GM19468 (cell line): ENCODE results near the gene TPX2.

Experiments
- ATAC-seq: cut with Tn5 transposase; IDR thresholded peaks from one replicate; pipeline ENCODE4 v1.9.1; 2021; ENCODE audit warnings: mild to moderate bottlenecking, moderate library complexity, moderate number of reproducible peaks; ENCODE audit not compliant: unreplicated experiment; ENCODE audit errors: extremely low read depth

TPX2 gene

GRCh38 chr20:31758521-31758920 is 19.4 kb downstream of the TPX2 start:
- ATAC-seq: no peak

- ATAC-seq: no peak
Measured at GRCh38 chr20:31758991-31759390, 19.9 kb downstream of the TPX2 start.

- no peak for ATAC-seq
Measured at GRCh38 chr20:31759836-31760518, 20.9 kb downstream of the TPX2 start.

GRCh38 chr20:31760519-31761240 is 21.6 kb downstream of the TPX2 start:
- no peak for ATAC-seq

- ATAC-seq: no peak
Measured at GRCh38 chr20:31764641-31765305, 25.7 kb downstream of the TPX2 start.

- no peak for ATAC-seq
Measured at GRCh38 chr20:31767805-31768204, 28.7 kb downstream of the TPX2 start.

- ATAC-seq: no peak
Measured at GRCh38 chr20:31769681-31770080, 30.6 kb downstream of the TPX2 start.

- no peak for ATAC-seq
Measured at GRCh38 chr20:31770243-31770642, 31.2 kb downstream of the TPX2 start.

- ATAC-seq: no peak
Measured at GRCh38 chr20:31774408-31774807, 35.3 kb downstream of the TPX2 start.

- no peak for ATAC-seq
Measured at GRCh38 chr20:31780839-31781238, 41.7 kb downstream of the TPX2 start.

- no peak for ATAC-seq
Measured at GRCh38 chr20:31781945-31782344, 42.9 kb downstream of the TPX2 start.

- no peak for ATAC-seq
Measured at GRCh38 chr20:31784354-31785044, 45.4 kb downstream of the TPX2 start.

GRCh38 chr20:31785089-31785488 is 46.0 kb downstream of the TPX2 start:
- ATAC-seq: no peak

GRCh38 chr20:31788578-31788977 is 49.5 kb downstream of the TPX2 start:
- ATAC-seq: no peak

GRCh38 chr20:31790401-31790800 is 51.3 kb downstream of the TPX2 start:
- ATAC-seq: no peak

- ATAC-seq: no peak
Measured at GRCh38 chr20:31797364-31797763, 58.3 kb downstream of the TPX2 start.

GRCh38 chr20:31801508-31801907 is 62.4 kb downstream of the TPX2 start:
- ATAC-seq: no peak

GRCh38 chr20:31803552-31804291 is 64.6 kb downstream of the TPX2 start:
- no peak for ATAC-seq

- ATAC-seq: no peak
Measured at GRCh38 chr20:31806564-31807355, 67.7 kb downstream of the TPX2 start.
